SHP77 (cell line): ENCODE measurements around the gene TMCC3.
"Not testable (repeated sequence)": the region's sequence is repeated elsewhere in the genome, so short reads cannot be mapped to it uniquely, and the experiment has no call there.

Experiments
- DNase-seq, 2 experiments: peaks; one replicate each; lab custom pipeline; 2025; lab: John Stamatoyannopoulos, UW

TMCC3 gene, protein sequence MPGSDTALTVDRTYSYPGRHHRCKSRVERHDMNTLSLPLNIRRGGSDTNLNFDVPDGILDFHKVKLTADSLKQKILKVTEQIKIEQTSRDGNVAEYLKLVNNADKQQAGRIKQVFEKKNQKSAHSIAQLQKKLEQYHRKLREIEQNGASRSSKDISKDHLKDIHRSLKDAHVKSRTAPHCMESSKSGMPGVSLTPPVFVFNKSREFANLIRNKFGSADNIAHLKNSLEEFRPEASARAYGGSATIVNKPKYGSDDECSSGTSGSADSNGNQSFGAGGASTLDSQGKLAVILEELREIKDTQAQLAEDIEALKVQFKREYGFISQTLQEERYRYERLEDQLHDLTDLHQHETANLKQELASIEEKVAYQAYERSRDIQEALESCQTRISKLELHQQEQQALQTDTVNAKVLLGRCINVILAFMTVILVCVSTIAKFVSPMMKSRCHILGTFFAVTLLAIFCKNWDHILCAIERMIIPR

DNA sequence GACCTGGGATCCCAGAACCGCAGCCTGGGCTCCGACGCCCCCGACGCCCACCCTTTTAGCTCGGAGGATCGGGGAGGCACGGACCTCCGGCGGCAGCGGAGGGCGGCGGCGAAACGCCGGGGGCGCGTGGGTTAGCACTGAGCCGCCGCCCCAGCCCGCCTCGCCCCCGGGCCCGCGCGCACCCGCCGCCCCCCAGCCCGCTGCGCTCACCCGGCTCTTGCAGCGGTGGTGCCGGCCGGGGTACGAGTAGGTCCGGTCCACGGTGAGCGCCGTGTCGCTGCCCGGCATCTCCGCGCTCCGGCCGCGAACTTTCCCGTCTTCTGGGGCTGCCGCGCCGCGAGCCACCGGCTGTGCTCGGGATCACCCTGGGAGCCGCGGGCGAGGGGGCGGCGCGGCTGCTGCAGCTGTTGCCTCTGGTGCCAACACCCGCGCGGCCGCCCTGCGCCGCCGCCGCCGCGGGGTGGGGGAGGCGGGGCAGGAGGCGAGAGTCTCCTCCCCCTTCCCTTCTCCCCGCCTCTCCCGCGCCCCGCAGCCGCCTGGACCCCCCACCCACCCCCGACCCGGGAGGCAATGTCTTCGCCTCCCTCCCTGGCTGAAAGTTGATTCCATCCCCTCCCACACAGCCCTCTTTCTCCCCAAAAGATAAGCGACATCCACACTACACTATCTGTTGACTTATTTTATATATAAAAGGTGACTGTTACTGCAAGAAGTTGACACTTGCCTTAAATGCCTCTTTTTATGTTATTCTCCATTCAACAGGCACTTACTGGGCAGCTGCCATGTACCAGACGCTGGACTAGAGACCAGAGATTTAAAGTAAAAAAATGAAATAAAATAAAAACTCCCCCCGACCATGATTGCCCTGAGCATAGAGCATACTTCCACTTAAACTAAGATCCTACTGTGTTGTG is at the start of gene TMCC3:
Gene TMCC3, minus strand, starts transcription at position 415 of the 914 bp plus-strand sequence. Its CDS starts 127 bp downstream, at position 288.
- DNase-seq: peak in 1 of 2 experiments; percentile 20

DNA sequence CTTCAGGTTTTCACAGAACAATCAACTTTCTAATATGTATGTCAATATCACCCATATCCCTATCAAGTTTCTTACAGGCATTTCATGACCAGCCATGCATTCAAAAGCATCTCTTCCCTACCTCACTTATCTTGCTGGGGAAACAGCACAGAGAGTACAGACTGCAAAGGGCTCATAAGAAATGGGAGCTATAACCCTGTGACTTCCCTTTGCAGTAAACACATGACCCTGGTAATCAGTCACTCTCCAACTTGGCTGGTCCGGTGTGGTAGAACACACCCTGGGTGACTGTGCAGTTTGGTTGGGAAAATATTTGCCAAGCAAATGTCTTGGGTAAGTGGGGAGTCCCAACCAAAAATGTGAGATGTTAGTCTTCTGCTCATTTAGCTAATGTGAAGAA is 49.4 kb upstream of the TMCC3 start:
- no peak for DNase-seq

DNA sequence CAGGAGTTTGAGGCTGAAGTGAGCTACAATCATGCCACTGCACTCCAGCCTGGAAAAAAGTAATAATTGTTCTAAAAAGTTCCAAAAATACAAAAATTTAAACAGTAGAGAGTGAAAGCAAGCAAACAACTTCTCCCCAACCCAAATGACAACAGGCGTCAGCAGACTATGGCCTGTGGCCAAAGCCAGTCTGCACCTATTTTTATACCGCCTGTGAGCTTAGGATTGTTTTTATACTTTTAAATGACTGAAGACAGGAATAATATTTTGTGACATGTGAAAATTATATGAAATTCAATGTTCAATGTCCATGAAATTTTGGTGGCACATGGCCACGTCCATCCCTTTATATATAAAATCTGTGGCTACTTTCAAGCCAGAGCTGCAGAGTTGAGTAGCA is 48.2 kb upstream of the TMCC3 start:
- no peak for DNase-seq

DNA sequence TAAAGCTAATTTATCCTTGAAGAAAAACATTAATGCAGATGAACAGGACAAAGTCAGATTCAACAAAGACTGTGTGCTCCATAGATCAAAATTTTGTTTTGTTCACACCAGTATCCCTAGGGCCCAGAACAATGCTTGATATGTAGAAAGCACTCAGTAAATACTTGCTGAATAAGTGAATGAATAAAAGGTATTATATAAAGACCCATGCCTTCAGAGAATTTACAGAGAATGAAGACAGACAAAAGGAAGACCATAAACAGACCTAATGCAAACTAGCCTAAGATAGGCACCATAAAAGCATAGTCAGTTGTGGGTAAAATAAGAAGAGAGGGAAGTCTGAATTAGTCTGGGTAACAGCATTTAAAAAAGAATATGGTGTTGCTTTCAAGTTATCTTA is 47.3 kb upstream of the TMCC3 start:
- no peak for DNase-seq

DNA sequence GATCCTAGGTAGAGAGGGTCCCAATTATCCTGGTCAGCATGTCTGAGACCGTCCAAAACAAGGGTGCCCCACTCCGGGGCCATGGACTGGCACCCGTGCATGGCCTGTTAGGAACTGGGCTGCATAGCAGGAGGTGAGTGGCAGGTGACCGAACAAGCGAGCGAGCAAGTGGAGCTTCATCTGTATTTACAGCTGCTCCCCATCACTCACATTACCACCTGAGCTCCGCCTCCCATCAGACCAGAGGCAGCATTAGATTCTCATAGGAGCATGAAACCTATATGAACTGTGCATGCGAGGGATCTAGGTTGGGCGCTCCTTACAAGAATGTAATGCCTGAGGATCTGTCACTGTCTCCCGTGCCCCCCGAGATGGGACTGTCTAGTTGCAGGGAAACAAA is 44.4 kb upstream of the TMCC3 start:
- no peak for DNase-seq

DNA sequence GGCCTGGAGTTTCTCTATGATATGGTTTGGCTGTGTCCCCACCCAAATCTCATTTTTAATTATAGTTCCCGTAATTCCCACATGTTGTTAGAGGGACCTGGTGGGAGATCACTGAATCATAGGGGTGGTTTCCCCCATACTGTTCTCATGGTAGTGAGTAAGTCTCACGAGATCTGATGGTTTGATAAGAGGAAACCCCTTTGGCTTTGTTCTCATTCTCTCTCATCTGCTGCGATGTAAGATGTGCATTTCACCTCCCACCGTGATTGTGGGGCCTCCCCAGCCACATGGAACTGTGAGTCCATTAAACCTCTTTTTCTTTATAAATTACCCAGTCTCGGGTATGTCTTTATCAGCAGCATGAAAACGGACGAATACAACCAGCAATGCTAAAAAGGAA is 42.5 kb upstream of the TMCC3 start:
- not testable (repeated sequence) for DNase-seq

DNA sequence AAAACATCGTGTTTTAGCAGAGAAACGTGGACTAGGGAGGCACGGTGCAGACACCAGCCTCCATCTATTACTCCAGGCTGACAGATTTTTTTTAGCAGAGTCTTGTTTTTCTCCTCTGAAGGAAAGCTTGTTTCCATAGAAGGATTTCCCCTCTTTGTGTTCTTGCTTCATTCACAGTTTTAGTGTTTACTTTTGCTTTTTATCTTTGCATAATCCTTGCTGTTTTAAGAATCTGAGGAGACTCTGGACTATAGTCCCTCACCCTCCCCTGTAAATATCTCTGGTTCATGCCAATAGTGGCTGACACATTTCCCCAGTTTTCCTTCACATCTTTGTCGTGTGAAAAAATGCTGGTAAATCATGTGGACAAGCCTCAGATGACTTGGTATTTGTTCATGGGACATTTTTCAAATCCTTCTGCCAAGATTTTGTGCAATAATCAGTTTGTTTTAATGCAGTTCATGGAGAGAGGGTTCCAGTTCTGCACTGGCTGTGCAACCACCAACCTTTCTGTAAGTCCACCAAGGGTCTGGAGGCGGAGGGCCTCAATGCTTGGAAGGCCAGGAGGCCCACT is 39.9 kb upstream of the TMCC3 start:
- no peak for DNase-seq

DNA sequence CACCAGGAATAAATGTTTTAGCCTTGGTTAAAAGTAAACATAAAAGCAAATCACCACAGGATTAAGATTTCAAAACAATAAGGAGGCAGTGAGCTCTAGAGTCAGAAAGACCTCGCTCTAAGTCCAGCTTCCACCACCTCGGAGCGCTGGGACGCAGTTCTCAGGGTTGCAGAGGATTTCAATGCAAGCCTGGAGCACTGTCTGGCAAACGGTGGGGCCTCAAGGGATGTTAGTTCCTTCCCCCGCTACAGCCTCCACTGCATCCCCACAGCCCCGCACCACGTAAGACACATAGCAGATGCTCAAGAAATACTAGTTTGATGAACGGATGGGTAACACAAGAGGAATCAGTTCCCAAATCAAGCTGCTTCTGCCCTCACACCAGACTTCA is 39.3 kb upstream of the TMCC3 start:
- no peak for DNase-seq

DNA sequence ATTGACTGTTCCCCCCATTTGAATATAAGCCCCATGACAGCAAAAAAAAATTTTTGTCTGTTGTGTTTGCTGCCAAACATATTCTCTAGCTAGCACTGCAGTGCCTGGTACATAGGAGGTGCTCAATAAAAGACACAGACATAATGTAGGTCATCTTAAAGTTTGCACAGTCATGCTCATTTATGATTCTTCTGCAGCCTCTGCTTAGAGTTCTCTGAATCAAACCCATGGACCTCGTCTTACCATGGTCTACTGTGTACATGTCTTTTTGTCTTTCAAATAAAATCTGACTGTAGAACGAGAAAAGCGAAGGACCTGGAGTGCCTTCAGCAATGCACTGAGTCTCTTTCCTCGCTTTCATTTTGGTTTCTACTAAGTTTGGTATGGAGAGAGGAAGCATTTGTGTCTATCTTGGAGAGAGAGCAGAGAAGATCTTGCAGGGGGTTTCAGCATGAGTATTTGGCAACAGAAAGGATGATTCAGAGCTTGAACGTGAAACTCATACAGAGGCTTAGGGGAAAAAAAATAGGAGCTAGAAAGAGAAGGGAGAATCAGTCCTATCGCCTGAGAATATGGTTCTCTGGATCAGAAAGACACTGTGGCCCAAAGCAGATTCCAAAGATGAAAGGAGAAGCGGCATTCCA is 38.8 kb upstream of the TMCC3 start:
- no peak for DNase-seq

DNA sequence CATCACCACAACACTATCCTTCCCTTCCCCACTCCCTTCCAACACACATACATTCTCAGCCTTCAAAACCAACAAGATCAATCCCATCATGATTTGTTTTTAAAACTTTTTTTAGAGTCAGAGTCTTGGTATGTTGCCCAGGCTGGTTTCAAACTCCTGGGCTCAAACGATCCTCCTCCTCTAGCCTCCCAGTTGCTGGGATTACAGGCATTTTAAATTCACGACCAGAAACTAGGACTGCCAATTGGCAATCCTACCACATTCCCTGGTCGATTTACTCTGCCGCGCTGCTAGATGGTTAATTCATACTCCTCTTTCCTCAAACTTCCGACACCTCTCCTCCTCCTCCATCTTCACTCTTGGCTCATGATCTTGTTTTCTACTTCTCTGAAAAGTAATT is 37.5 kb upstream of the TMCC3 start:
- DNase-seq: no peak

DNA sequence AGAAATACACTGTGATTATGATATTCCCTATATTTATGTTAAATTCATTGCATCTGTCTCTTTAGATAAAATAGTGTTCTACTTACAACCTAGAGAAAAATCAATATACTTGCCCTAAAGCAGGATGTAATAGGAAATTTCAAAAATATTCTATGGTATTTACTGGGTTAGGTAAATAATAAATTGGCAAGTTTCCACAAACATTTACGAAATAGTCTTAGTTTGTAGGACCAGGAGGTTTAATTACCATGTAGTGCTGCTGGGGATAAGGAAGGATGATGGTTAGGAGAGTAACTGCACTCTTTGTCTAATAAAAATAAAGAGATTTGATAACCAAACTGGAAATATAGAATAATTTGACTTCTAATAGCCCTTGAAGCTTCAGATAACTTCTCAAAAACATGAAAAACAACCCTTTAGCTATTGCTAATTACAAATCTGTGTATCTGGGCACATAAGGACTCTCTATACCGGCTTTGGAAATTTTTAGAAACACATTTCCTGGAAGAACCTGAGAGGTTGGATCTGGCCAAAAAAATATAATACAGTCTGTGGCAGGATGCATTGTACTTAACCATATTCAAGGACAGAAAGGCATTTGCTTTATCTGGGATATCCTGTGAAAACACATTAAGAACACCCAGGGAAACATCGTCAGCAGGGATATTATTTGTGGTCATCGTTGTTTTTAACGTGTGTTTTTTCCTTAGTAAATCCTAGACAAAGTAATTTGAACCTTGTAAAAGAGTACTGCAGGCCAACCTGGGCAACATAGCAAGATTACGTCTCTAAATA is 36.7 kb upstream of the TMCC3 start:
- no peak for DNase-seq

DNA sequence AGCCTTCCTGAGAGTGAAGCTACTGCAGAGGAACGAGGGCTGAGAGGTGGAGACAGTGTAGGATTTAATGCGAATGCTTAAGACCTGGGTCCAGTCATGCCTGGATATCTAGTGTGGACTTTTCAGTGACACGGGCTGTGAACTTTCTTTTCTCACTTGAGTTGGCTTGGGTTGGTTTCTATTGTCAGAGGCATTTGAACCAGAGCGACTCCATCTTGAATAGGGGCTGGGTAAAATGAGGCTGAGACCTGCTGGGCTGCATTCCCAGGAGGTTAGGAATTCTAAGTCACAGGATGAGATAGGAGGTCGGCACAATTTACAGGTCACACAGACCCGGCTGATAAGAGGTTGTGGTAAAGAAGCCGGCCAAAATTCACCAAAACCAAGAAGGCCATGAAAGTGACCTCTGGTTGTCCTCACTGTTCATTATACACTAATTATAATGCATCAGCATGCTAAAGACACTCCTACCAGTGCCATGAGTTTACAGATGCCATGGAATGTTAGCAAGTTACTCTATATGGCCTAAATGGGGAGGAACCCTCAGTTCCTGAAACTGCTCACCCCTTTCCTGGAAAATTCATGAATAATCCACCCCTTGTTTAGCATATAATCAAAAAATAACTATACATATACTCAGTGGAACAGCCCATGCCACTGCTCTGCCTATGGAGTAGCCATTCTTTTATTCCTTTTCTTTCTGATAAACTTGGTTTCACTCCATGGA is 34.2 kb upstream of the TMCC3 start:
- DNase-seq: no peak

DNA sequence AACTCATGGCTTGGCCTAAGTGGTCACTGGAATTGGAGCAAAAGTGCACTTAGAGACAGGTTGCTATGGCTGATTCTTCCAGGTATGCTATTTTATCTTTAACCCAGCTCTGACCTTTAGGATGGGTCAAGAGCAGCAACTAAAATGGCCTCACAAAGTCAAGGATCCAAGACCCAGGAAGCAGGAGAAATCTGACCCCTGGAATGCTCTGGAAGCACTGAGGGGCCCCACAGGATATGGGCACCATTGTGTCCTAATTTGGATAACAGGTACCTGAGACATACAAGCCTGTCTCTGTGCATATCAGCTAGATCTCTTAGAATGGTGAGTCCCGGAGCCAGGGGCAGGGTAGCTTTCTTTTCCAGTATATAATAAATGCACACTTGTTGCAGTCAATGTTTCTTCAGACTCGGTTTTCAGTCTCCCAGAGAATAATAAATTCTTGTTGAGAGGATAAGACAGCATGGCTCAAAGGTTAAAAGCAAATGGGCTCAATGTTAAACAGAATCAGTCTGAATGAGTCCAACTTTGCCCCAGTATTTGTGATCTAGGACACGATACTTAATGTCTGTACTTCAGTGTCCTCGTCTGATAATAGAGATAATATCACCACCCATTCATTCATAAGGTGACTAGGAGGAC is 29.3 kb upstream of the TMCC3 start:
- no peak for DNase-seq

DNA sequence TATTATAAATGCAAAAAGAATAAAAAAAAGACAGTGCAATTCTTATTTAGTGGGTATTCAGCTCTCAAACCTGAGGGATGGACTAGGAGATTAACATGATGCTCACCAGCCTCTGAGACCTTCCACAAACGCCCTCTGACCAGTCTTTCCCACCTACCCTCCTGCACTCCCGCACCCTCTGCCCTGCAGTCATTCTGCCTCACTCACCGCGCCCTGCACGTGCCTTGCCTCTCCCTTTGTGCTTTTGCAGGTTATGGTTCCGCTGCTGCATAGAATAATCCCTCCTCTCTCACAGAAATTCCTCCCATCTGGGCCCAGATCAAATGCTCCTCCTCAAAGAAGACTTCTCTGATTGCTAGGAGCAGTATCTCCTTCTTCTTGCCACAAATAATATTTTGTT is 28.5 kb upstream of the TMCC3 start:
- no peak for DNase-seq

DNA sequence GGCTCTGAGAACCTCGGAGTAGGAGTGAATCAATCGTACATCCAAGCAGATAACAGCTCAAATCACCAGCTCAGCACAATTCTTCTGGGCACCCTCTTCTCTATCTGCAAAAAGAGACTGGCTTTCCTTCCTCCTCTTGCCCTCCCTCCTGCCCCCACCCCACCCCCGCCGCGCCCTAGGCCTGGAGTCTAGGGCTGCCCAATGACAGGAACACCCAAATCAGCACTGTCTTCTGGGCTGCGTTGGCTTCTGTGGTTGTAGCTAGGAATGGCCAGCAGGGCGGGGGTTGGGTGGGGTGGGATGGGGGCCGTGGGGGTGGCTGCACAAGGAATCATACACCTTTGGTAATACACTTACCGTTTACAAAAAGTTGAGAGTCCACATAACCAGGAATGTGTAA is 28.0 kb upstream of the TMCC3 start:
- DNase-seq: no peak

DNA sequence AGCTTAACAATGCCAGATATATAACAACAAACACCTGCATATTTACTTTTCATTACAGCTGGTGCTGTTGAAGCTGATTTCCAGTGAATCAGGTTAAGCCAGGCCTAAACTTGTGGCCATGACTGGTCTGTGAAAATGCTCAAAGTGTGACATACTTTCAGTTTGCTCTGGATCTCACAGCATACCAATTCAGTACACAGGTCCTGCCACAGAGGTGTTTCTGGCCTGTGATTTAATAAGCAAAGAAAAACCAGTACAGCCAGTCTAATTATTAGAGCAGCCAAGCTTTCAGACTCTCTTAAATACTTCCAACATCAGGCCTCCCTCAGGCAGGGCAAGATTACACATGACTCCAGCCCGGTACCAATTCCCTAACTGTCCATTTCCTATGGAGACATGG is 27.4 kb upstream of the TMCC3 start:
- no peak for DNase-seq

DNA sequence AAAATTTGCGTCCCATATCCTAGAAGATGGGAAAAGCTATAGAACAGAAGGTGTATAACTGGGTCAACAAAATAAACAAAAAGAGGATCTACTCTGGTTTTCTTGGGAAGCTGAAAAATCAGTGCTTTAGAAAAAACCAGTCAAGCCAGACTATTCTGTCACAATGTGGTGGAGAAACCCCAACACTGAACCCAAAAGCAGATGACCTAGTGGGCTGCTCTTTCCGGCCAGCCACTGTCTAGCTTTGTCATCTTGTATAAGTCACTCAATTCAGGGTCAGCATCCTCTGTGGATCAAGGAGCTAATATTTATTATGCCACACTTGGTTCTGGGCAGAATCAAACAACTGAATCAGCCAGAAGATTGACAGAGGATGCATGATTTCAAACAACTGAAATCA is 26.6 kb upstream of the TMCC3 start:
- no peak for DNase-seq

DNA sequence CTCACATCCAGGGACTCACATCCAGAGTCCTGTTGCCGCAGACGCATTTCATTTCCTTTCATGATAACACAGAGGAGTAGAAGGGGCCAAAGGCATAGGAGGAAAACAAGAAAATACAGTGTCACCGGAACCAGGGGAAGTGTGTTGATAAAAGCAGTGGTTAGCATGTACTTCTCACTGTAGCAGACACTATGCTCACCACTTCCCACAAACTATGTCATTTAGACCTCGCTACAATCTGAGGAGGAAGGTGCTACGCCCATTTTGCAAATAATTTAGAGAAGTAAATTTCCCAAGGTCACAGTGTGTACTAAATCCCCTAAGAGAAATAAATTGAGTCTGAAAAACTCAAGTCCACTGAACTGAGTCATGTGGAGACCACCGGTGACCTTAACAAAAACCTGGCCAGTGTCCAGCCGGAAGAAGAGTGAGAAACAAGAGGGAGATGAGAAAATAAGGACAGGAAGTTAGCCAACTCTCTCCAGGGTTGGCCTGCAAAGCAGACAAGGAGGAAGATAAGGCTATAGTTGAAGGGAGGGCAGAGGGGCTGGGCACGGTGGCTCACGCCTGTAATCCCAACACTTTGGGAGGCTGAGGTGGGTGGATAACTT is 25.8 kb upstream of the TMCC3 start:
- DNase-seq: no peak

DNA sequence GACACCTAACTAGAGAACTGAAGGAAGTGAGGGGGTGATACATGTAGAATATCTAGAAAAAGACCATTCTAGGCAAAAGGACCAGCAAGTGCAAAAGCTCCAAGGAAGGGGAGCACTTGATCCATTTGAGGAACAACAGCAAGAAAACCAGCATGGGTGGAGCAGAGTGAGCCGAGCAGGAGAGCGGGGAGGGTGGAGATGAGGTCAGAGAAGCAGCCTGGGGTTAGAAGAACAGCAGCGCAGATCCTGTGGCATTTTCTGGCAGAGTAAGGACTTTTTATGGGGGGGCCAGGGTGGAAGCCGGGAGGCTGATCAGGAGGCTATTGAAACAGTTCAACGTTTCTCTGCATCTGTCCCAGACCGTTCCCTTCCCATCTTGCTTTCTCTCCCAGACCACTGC is 24.5 kb upstream of the TMCC3 start:
- DNase-seq: no peak

DNA sequence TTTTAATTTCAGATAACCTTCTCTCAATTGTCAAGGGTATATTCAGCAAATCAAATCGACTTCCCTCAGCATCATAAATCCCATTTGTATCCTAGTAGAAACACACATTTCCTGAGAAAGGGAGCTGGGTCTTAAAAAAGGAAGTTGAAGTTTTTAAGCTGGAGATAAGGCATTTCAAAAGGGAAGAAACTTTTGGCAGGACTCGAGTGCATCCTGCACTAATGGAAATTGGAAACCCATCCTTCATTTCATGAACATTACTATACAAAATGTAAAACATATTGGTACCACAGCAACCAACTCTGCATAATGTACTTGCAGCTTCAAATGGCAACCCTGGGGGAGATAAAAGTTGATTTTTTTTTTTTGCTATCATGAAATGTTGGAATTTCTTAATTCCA is 23.7 kb upstream of the TMCC3 start:
- no peak for DNase-seq
